HEK293 (cell line): ENCODE measurements around the gene TRAPPC10.

Experiments used
- CTCF ChIA-PET: fragments of 350-600 bp; formaldehyde crosslinking; extraction: SDS; loops from one replicate; lab custom pipeline; 2021; ENCODE audit warnings: antibody characterized with exemption; lab: Yijun Ruan, JAX
- POLR2A ChIA-PET: fragments of 300-600 bp; formaldehyde crosslinking; extraction: SDS; loops from one replicate; lab custom pipeline; 2020; ENCODE audit warnings: antibody characterized with exemption, inconsistent platforms; lab: Yijun Ruan, JAX
- H3K27ac ChIP-seq: fragments of 200-500 bp; sonication (Bioruptor generic); 2 replicates; pipeline ENCODE4 v1.5.1; 2014; ENCODE audit warnings: low read depth, low read length, control low read depth, inconsistent platforms; ENCODE audit errors: extremely low read depth
- H3K36me3 ChIP-seq, 2 experiments: fragments of 200-500 bp in 1 of 2; sonication (Bioruptor generic) in 1 of 2; 1 replicate in 1 of 2; 2 replicates in 1 of 2; pipeline ENCODE4 v1.5.1; 2014 to 2017; ENCODE audit warnings: inconsistent platforms in 2 of 2, low read length in 2 of 2; ENCODE audit not compliant: control insufficient read depth in 2 of 2, insufficient read depth in 1 of 2
- H3K4me1 ChIP-seq: fragments of 200-500 bp; sonication (Bioruptor generic); 2 replicates; pipeline ENCODE4 v1.5.1; 2014; ENCODE audit warnings: mild to moderate bottlenecking, low read length, inconsistent platforms; ENCODE audit not compliant: control insufficient read depth, insufficient read depth
- H3K4me3 ChIP-seq: 2 replicates; pipeline ENCODE4 v1.5.1; 2011; ENCODE audit warnings: low read depth, mild to moderate bottlenecking, control low read depth, low read length, moderate library complexity
- H3K9me3 ChIP-seq: fragments of 200-500 bp; sonication (Bioruptor generic); 2 replicates; pipeline ENCODE4 v1.5.1; 2014; ENCODE audit warnings: low read depth, low read length, inconsistent platforms; ENCODE audit not compliant: control insufficient read depth, insufficient read depth
- FEZF1 ChIP-seq: fragments of 450-650 bp; formaldehyde crosslinking; IDR thresholded peaks from 2 replicates; pipeline ENCODE4 v1.5.1; 2016; ENCODE audit warnings: missing biosample characterization, missing genetic modification characterization
- HIC1 ChIP-seq: fragments of 450-650 bp; formaldehyde crosslinking; IDR thresholded peaks from 2 replicates; pipeline ENCODE4 v1.5.1; 2016; ENCODE audit warnings: missing biosample characterization, missing genetic modification characterization
- PRDM1 ChIP-seq: fragments of 450-650 bp; formaldehyde crosslinking; IDR thresholded peaks from 2 replicates; pipeline ENCODE4; 2016; ENCODE audit warnings: missing biosample characterization, missing genetic modification characterization
- PRDM10 ChIP-seq: fragments of 450-650 bp; formaldehyde crosslinking; IDR thresholded peaks from 2 replicates; pipeline ENCODE4 v1.5.1; 2016; ENCODE audit warnings: missing biosample characterization, missing genetic modification characterization
- SP7 ChIP-seq: fragments of 450-650 bp; formaldehyde crosslinking; IDR thresholded peaks from 2 replicates; pipeline ENCODE4 v1.5.1; 2016; ENCODE audit warnings: missing biosample characterization, missing genetic modification characterization
- ZBTB6 ChIP-seq: fragments of 450-650 bp; formaldehyde crosslinking; IDR thresholded peaks from 2 replicates; pipeline ENCODE4 v1.5.1; 2017; ENCODE audit warnings: missing biosample characterization, missing genetic modification characterization
- ZBTB8A ChIP-seq: fragments of 450-650 bp; formaldehyde crosslinking; IDR thresholded peaks from 2 replicates; pipeline ENCODE4 v1.5.1; 2016; ENCODE audit warnings: missing biosample characterization, missing genetic modification characterization
- ZIC2 ChIP-seq: fragments of 450-650 bp; formaldehyde crosslinking; IDR thresholded peaks from 2 replicates; pipeline ENCODE4 v1.5.1; 2016; ENCODE audit warnings: missing biosample characterization, missing genetic modification characterization
- ZNF114 ChIP-seq: fragments of 450-650 bp; formaldehyde crosslinking; IDR thresholded peaks from 2 replicates; pipeline ENCODE4 v1.5.0; 2017; ENCODE audit warnings: missing biosample characterization, missing genetic modification characterization
- ZNF23 ChIP-seq: fragments of 450-650 bp; formaldehyde crosslinking; IDR thresholded peaks from 2 replicates; pipeline ENCODE4 v1.5.1; 2016; ENCODE audit warnings: missing biosample characterization, missing genetic modification characterization, borderline replicate concordance
- ZNF24 ChIP-seq: fragments of 450-650 bp; formaldehyde crosslinking; IDR thresholded peaks from 2 replicates; pipeline ENCODE4 v1.5.1; 2016; ENCODE audit warnings: missing biosample characterization, missing genetic modification characterization
- ZNF362 ChIP-seq: fragments of 450-650 bp; formaldehyde crosslinking; IDR thresholded peaks from 2 replicates; pipeline ENCODE4 v1.5.1; 2016; ENCODE audit warnings: missing biosample characterization, missing genetic modification characterization
- ZNF426 ChIP-seq: fragments of 450-650 bp; formaldehyde crosslinking; IDR thresholded peaks from 2 replicates; pipeline ENCODE4 v1.5.1; 2017; ENCODE audit warnings: missing biosample characterization, missing genetic modification characterization, mild to moderate bottlenecking, inconsistent platforms, moderate library complexity
- TF ChIP-seq, protein P1 (sequence below): fragments of 450-650 bp; formaldehyde crosslinking; IDR thresholded peaks from 2 replicates; pipeline ENCODE4 v1.5.1; 2016; ENCODE audit warnings: missing biosample characterization, missing genetic modification characterization
- TF ChIP-seq, protein P2 (sequence below): fragments of 450-650 bp; formaldehyde crosslinking; optimal IDR thresholded peaks from 2 replicates; pipeline ENCODE3; 2016; ENCODE audit warnings: missing biosample characterization, mild to moderate bottlenecking, missing genetic modification characterization
- TF ChIP-seq, protein P3 (sequence below): fragments of 450-650 bp; formaldehyde crosslinking; IDR thresholded peaks from 2 replicates; pipeline ENCODE4 v1.5.1; 2016; ENCODE audit warnings: missing biosample characterization, missing genetic modification characterization

TRAPPC10 gene

DNA sequence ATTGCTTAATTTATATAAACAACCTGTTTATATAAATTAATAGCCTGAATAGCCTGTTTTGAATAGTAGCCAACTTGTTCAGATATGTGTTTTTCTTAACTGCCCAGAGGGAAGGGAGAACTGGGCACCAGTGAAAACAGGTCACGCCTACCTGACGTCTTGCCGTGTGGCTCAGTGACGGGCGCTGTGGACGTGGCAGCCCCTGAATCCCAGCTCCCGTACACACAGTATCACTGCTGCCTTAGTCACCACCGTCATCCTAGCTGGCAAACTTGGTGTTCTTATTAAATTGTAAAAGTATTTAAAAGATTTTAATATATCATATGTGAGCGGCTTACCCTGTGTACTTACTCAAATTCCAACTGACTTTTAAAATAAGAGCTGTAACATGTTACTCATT is 35.4 kb upstream of the TRAPPC10 start:
- Histone ChIP-seq H3K36me3 (peaks cover 10 to 40% of the 10 kb centered on the region in 2 experiments), H3K4me3 (no peak overlapping the region), H3K27ac (no peak overlapping the region), H3K9me3 (no peaks in the 10 kb centered on the region), H3K4me1 (no peaks in the 10 kb centered on the region)
- POLR2A ChIA-PET, result no interaction called here
- TF ChIP-seq, protein P1, sequence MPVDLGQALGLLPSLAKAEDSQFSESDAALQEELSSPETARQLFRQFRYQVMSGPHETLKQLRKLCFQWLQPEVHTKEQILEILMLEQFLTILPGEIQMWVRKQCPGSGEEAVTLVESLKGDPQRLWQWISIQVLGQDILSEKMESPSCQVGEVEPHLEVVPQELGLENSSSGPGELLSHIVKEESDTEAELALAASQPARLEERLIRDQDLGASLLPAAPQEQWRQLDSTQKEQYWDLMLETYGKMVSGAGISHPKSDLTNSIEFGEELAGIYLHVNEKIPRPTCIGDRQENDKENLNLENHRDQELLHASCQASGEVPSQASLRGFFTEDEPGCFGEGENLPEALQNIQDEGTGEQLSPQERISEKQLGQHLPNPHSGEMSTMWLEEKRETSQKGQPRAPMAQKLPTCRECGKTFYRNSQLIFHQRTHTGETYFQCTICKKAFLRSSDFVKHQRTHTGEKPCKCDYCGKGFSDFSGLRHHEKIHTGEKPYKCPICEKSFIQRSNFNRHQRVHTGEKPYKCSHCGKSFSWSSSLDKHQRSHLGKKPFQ (tag by site-specific recombination), result no peak
- TF ChIP-seq ZNF362 (tag by site-specific recombination) (no peak), HIC1 (no peak), ZNF426 (no peak), ZNF23 (tag by site-specific recombination) (no peak), ZIC2 (no peak), ZBTB6 (tag by site-specific recombination) (no peak), ZNF24 (tag by site-specific recombination) (no peak), ZNF114 (tag by site-specific recombination) (no peak), FEZF1 (tag by site-specific recombination) (no peak), PRDM1 (no peak), ZBTB8A (tag by site-specific recombination) (no peak)
- TF ChIP-seq, protein P2, sequence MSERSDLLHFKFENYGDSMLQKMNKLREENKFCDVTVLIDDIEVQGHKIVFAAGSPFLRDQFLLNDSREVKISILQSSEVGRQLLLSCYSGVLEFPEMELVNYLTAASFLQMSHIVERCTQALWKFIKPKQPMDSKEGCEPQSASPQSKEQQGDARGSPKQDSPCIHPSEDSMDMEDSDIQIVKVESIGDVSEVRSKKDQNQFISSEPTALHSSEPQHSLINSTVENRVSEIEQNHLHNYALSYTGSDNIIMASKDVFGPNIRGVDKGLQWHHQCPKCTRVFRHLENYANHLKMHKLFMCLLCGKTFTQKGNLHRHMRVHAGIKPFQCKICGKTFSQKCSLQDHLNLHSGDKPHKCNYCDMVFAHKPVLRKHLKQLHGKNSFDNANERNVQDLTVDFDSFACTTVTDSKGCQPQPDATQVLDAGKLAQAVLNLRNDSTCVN (tag by site-specific recombination), result no peak
- TF ChIP-seq, protein P3, sequence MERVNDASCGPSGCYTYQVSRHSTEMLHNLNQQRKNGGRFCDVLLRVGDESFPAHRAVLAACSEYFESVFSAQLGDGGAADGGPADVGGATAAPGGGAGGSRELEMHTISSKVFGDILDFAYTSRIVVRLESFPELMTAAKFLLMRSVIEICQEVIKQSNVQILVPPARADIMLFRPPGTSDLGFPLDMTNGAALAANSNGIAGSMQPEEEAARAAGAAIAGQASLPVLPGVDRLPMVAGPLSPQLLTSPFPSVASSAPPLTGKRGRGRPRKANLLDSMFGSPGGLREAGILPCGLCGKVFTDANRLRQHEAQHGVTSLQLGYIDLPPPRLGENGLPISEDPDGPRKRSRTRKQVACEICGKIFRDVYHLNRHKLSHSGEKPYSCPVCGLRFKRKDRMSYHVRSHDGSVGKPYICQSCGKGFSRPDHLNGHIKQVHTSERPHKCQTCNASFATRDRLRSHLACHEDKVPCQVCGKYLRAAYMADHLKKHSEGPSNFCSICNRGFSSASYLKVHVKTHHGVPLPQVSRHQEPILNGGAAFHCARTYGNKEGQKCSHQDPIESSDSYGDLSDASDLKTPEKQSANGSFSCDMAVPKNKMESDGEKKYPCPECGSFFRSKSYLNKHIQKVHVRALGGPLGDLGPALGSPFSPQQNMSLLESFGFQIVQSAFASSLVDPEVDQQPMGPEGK (tag by site-specific recombination), result no peak
- CTCF ChIA-PET, result interaction anchor here (0.6 to 2.5 kb wide), 11 partner anchors 8 to 1836 kb away, joined by 3 to 39 read pairs (median 4); no protein-coding TSS in a partner anchor

- no peaks in the 10 kb centered on the region for H3K4me1 ChIP-seq
- H3K9me3 ChIP-seq, result no peaks in the 10 kb centered on the region
- no peak overlapping the region for H3K4me3 ChIP-seq
- H3K27ac ChIP-seq, result no peak overlapping the region
- peaks cover 10 to 39% of the 10 kb centered on the region in 2 experiments for H3K36me3 ChIP-seq
- no peak for TF ChIP-seq SP7 (tag by site-specific recombination)
- TF ChIP-seq PRDM10 (tag by site-specific recombination), result peak; percentile 97
- TF ChIP-seq, all 188 proteins: peak for 1
- POLR2A ChIA-PET, result interaction anchor here (0.6 kb wide), 1 partner anchor 330 kb away, joined by 4 read pairs; no protein-coding TSS in a partner anchor
- CTCF ChIA-PET, result interaction anchor here (0.6 to 1.7 kb wide), 3 partner anchors 20 to 917 kb away, joined by 3 to 6 read pairs (median 4); no protein-coding TSS in a partner anchor
Observed at GRCh38 chr21:43978060-43978459, 34.0 kb upstream of the TRAPPC10 start.
